Keratinocyte (primary cell): ENCODE data around the gene P2RY10. TPM values are rescaled to one million over a fixed set of nuclear protein-coding genes. Genes with fewer than 3 reads are reported as not detected.
"Not testable (repeated sequence)": the region's sequence is repeated elsewhere in the genome, so short reads cannot be mapped to it uniquely, and the experiment has no call there.

Source experiments
- DNase-seq: peaks from one replicate; pipeline ENCODE4 v3.0.0-alpha.2; 2011; ENCODE audit warnings: low read depth, missing footprints, low spot score
- FAIRE-seq: peaks from 2 replicates; lab custom pipeline; 2011; peaks lifted over from hg19 to GRCh38; lab: Jason Lieb, UNC
- H2AFZ ChIP-seq: 2 replicates; pipeline ENCODE4 v1.6.0; 2012; ENCODE audit warnings: low read length, control low read depth, inconsistent platforms; ENCODE audit not compliant: control insufficient read depth
- H3K27ac ChIP-seq: 2 replicates; pipeline ENCODE4 v1.5.1; 2011; ENCODE audit warnings: low read length; ENCODE audit not compliant: control insufficient read depth, insufficient read depth
- H3K27me3 ChIP-seq: 3 replicates; pipeline ENCODE4 v1.6.0; 2011; ENCODE audit warnings: low read length; ENCODE audit not compliant: control insufficient read depth, insufficient read depth; ENCODE audit errors: extremely low read depth
- H3K36me3 ChIP-seq, 2 experiments: 2 replicates in 1 of 2; 3 replicates in 1 of 2; pipeline ENCODE4 v1.5.1; 2011; ENCODE audit warnings: low read length in 2 of 2, mild to moderate bottlenecking in 1 of 2; ENCODE audit not compliant: control insufficient read depth in 2 of 2, insufficient read depth in 2 of 2; ENCODE audit errors: extremely low read depth in 1 of 2
- H3K4me1 ChIP-seq: 3 replicates; pipeline ENCODE4 v1.5.1; 2011; ENCODE audit warnings: low read length; ENCODE audit not compliant: control insufficient read depth, insufficient read depth; ENCODE audit errors: extremely low read depth
- H3K4me2 ChIP-seq: 3 replicates; pipeline ENCODE4 v1.6.0; 2011; ENCODE audit warnings: low read depth, low read length; ENCODE audit not compliant: control insufficient read depth, insufficient read depth; ENCODE audit errors: extremely low read depth
- H3K4me3 ChIP-seq, 3 experiments: fragments of 200-600 bp in 1 of 3; sonication (generic) in 1 of 3; 2 replicates in 2 of 3; 3 replicates in 1 of 3; pipeline ENCODE4 v1.5.1; 2011 to 2016; ENCODE audit warnings: low read length in 3 of 3, mild to moderate bottlenecking in 3 of 3, control low read depth in 2 of 3, inconsistent platforms in 1 of 3, low read depth in 1 of 3, mixed read lengths in 1 of 3, mixed run types in 1 of 3, moderate library complexity in 1 of 3; ENCODE audit not compliant: control insufficient read depth in 2 of 3, insufficient read depth in 2 of 3; ENCODE audit errors: extremely low read depth in 1 of 3
- H3K79me2 ChIP-seq: 2 replicates; pipeline ENCODE4 v1.6.0; 2012; ENCODE audit warnings: low read length; ENCODE audit not compliant: control insufficient read depth, insufficient read depth
- H3K9ac ChIP-seq: 3 replicates; pipeline ENCODE4 v1.6.0; 2011; ENCODE audit warnings: low read length; ENCODE audit not compliant: control insufficient read depth, insufficient read depth; ENCODE audit errors: extremely low read depth
- H3K9me1 ChIP-seq: 3 replicates; pipeline ENCODE4 v1.6.0; 2011; ENCODE audit warnings: low read length; ENCODE audit not compliant: control insufficient read depth, insufficient read depth; ENCODE audit errors: extremely low read depth
- H3K9me3 ChIP-seq: 2 replicates; pipeline ENCODE4 v1.5.1; 2012; ENCODE audit warnings: low read depth, low read length; ENCODE audit not compliant: control insufficient read depth
- H4K20me1 ChIP-seq: 3 replicates; pipeline ENCODE4 v1.6.0; 2011; ENCODE audit warnings: low read length; ENCODE audit not compliant: control insufficient read depth, insufficient read depth; ENCODE audit errors: extremely low read depth
- CTCF ChIP-seq, 3 experiments: IDR thresholded peaks in 1 of 3; conservative IDR thresholded peaks in 1 of 3; optimal IDR thresholded peaks in 1 of 3; 2 replicates in 2 of 3; 3 replicates in 1 of 3; pipeline versions ENCODE3 to v1.5.1; 2011; ENCODE audit warnings: low read length in 3 of 3, mild to moderate bottlenecking in 3 of 3, moderate library complexity in 2 of 3, control low read depth in 1 of 3, inconsistent platforms in 1 of 3; ENCODE audit not compliant: insufficient read depth in 2 of 3; ENCODE audit errors: extremely low read depth in 1 of 3
- EZH2 ChIP-seq: IDR thresholded peaks from one replicate; pipeline ENCODE4 v1.6.1; 2012; ENCODE audit warnings: inconsistent platforms, mild to moderate bottlenecking, low read length, moderate library complexity
- dilution Hi-C: fragments of 300-500 bp; cut with MboI; formaldehyde crosslinking; loops from one replicate; pipeline ENCODE4 v1.7.0; 2020; ENCODE audit warnings: low sequenced_read_pairs; ENCODE audit not compliant: extremely low pct_ligation_motif_present
- polyA plus RNA-seq, 5 experiments: library from polyadenylated mRNA; depleted of rRNA in 3 of 5; stranded (reverse) in 3 of 5; stranded (forward) in 1 of 5; unstranded in 1 of 5; fragments of >200 nt; gene quantifications; 1 replicate in 1 of 5; 2 replicates in 3 of 5; 3 replicates in 1 of 5; pipeline versions ENCODE4 v1.2.1 to v1.2.3, GENCODE V29; 2011 to 2012; ENCODE audit warnings: missing spikeins in 2 of 5, low read depth in 1 of 5, low replicate concordance in 1 of 5

The P2RY10 gene
- polyA plus RNA-seq, 1 donor (not counting 4 experiments of a cell fraction or from before 2014, with no cell fraction given): not detected

GRCh38 chrX:78989349-78989748 lies 44.2 kb downstream of the P2RY10 start:
- Histone ChIP-seq H3K27me3 (no peaks in the 10 kb centered on the region), H3K4me2 (no peak overlapping the region), H3K4me1 (no peaks in the 10 kb centered on the region), H3K9me1 (no peaks in the 10 kb centered on the region), H4K20me1 (no peaks in the 10 kb centered on the region), H3K9ac (no peak overlapping the region), H3K36me3 (no peaks in the 10 kb centered on the region), H3K4me3 (no peak overlapping the region), H2AFZ (no peak overlapping the region), H3K27ac (no peak overlapping the region), H3K9me3 (no peaks in the 10 kb centered on the region), H3K79me2 (no peaks in the 10 kb centered on the region)
- FAIRE-seq (no peak), DNase-seq (no peak)
- TF ChIP-seq CTCF (optimal IDR thresholded peaks at IDR 0.05 in 1 of 3, IDR thresholded peaks at IDR 0.05 in 1 of 3, conservative IDR thresholded peaks at IDR 0.05 in 1 of 3; ENCODE audit: extremely low read depth in 1 of 3, insufficient read depth in 2 of 3, low read length in 3 of 3) (no peak), EZH2 (no peak)
- dilution Hi-C loops: no loop called here

- no peaks in the 10 kb centered on the region for H3K9me1 ChIP-seq
- H3K27me3 ChIP-seq: no peaks in the 10 kb centered on the region
- H4K20me1 ChIP-seq: no peaks in the 10 kb centered on the region
- H2AFZ ChIP-seq: no peak overlapping the region
- H3K4me2 ChIP-seq: no peak overlapping the region
- no peaks in the 10 kb centered on the region for H3K79me2 ChIP-seq
- no peak overlapping the region for H3K9ac ChIP-seq
- FAIRE-seq: no peak
- H3K9me3 ChIP-seq: no peaks in the 10 kb centered on the region
- no peaks in the 10 kb centered on the region for H3K36me3 ChIP-seq
- no peaks in the 10 kb centered on the region for H3K4me1 ChIP-seq
- no peak overlapping the region for H3K27ac ChIP-seq
- H3K4me3 ChIP-seq: no peak overlapping the region
- TF ChIP-seq EZH2: no peak
- no peak for TF ChIP-seq CTCF (optimal IDR thresholded peaks at IDR 0.05 in 1 of 3, IDR thresholded peaks at IDR 0.05 in 1 of 3, conservative IDR thresholded peaks at IDR 0.05 in 1 of 3; ENCODE audit: extremely low read depth in 1 of 3, insufficient read depth in 2 of 3, low read length in 3 of 3)
- DNase-seq: no peak
- dilution Hi-C loops: no loop called here
These were observed 52.8 kb downstream of the P2RY10 start for GRCh38 chrX:78997870-78998558.

- FAIRE-seq, H3K9ac ChIP-seq, dilution Hi-C loops: not testable (repeated sequence)
These were observed 62.3 kb downstream of the P2RY10 start for GRCh38 chrX:79007540-79007939.

More at GRCh38 chrX:79007540-79007939, 62.3 kb downstream of the P2RY10 start:
- not testable (repeated sequence) for H3K9me3 ChIP-seq, H2AFZ ChIP-seq, H3K27ac ChIP-seq, DNase-seq, H3K79me2 ChIP-seq, H3K27me3 ChIP-seq, H3K4me1 ChIP-seq, H3K36me3 ChIP-seq, H4K20me1 ChIP-seq, H3K4me2 ChIP-seq, H3K4me3 ChIP-seq, H3K9me1 ChIP-seq
